OCI-LY7 (cell line): ENCODE results near the gene WWOX.

Experiments
- CTCF ChIP-seq: fragments of 200-600 bp; sonication (generic); conservative IDR thresholded peaks from 2 replicates; pipeline ENCODE4 v1.5.1; 2014; ENCODE audit warnings: mild to moderate bottlenecking, antibody characterized with exemption, low read length, moderate library complexity, mixed read lengths
- EZH2phosphoT487 ChIP-seq: fragments of 200-600 bp; sonication (generic); IDR thresholded peaks from 2 replicates; pipeline ENCODE4 v1.6.1; 2018; ENCODE audit warnings: low read depth, borderline replicate concordance, mild to moderate bottlenecking, mixed run types, antibody characterized with exemption, low read length, moderate library complexity, mixed read lengths

GRCh38 chr16:78749745-78750268 lies 650.4 kb downstream of the WWOX start:
- TF ChIP-seq CTCF: no peak
- no peak for TF ChIP-seq EZH2phosphoT487
